GM19438 (cell line): Measurements from ENCODE around the gene USP48.
"Not testable (repeated sequence)": the region's sequence is repeated elsewhere in the genome, so short reads cannot be mapped to it uniquely, and the experiment has no call there.

ENCODE experiments used
- ATAC-seq: cut with Tn5 transposase; IDR thresholded peaks from one replicate; pipeline ENCODE4 v1.9.1; 2021; ENCODE audit warnings: low read depth; ENCODE audit not compliant: unreplicated experiment

Gene USP48

DNA sequence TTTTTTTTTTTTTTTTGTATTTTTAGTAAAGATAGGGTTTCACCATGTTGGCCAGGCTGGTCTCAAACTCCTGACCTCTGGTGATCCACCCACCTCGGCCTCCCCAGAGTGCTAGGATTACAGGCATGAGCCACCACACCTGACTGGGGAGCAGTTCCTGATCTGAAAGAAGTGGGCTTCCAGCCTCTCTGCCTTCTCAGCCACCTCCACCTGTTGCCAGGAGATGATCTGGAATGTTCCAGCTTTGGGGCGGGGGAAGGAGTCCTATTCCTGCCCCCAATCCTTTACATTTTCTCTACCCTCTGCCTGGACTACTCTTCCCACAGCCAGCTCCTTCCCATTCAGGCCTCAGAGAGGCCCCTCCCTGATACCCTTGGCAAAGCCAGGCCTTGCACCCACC is 141.9 kb downstream of the USP48 start:
- ATAC-seq, result no peak

DNA sequence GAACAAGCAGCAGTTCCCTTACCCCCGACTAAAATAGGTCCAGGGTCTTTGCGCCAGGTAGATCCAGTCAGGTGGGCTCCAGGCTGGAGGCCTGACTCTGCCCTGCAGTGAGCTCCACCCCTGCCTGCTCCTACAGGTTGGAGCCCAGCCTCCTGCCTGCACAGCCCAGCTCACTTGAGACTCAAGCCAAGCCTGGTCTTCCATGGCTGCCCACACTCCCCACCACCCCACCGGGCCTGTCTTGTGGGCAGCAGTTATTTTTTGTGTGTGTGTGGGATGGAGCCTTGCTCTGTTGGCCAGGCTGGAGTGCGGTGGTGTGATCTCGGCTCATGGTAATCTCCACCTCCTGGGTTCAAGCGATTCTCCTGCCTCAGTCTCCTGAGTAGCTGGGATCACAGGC is 142.3 kb downstream of the USP48 start:
- no peak for ATAC-seq

DNA sequence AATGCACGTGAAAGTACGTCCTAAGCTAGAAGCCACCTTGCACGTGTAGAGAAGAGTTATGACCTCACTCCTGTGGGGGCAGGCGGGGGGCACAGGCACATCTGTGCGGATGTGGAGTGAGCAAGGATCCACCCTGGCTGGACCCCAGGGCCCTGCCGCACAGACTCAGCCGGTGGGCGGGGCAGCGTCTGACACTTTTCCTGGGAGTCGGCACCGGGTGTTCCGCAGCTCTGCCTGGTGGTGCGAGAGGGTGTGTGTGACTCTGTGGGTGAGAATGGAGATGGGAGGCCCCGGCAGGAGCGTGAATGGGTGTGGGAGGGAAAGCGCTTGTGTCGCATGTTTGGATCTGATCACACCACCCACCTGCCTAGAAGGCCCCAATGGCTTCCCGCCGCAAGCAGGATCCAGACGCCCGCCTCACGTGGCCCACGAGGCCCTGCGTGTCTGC is 143.3 kb downstream of the USP48 start:
- no peak for ATAC-seq

DNA sequence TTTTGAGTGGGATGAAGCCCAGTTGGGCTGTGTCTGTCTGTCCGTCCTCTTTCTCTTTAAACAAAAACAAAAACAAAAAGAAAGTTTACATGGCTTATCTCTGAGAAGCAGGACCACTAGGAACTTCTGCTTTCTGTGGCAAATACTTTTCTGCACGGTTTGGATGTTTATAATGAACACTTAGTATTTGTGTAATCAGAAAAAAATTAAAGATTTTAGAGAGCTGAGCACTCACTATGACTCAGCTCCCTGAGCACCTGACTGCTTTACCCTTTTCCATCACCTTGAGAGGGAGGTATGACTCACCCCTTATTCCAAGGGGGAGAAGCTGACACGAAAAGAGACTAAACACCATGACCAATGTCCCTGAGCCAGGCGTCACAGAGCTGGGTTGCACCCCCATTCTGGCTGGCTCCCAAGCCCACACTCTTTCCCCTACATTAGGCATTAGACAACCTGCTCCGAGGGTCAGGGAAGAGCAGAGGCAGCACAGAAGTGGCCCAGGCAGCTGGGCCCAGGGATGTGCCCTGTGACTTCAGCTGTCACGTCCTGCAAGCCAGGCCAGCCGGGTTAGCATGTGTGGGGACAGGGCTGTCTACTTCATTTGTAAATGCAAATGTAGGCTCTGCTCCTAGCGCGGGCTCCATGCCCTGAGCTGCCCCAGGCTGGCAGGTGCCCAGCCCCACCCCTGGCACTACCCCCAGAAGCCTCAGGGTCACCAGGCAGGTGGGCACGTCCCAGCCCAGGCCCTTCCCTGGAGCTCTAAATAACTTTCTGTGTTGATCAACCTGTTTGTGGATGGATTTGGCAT is 144.2 kb downstream of the USP48 start:
- ATAC-seq, result no peak

DNA sequence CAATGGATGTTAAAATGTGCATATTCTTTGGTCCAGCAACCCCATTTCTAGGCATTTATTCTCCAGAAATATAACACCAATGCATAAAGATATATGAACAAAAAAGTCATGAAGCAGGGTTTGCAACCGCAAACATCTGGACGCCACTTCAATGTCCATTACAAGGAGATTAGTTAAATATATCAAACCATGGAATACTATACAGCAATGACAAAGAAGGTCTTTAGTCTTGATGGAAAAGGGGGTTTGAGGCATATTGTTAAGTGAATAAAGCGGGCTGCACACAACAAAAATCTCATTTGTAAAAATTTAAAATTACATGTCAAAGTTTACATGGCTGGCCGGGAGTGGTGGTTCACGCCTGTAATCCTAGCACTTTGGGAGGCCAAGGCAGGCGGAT is 145.4 kb downstream of the USP48 start:
- no peak for ATAC-seq

DNA sequence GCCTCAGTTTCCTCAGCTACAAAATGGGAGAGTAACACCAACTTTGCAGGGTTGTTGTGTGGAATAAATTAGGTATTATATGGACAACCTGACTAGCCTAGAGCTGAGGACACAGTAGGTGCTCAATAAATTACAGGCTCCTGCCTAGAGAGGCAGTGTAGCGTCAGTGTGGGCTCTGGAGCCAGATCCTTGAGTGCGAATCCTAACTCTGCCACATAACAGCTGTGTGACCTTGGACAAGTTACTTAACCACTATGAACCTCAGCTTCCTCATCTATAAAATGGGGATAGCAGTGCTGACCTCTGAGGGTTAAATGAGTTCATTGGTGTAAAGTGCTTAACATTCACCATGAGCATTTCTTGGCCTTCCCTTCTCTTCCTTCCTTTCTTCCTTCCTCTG is 146.9 kb downstream of the USP48 start:
- ATAC-seq, result no peak

DNA sequence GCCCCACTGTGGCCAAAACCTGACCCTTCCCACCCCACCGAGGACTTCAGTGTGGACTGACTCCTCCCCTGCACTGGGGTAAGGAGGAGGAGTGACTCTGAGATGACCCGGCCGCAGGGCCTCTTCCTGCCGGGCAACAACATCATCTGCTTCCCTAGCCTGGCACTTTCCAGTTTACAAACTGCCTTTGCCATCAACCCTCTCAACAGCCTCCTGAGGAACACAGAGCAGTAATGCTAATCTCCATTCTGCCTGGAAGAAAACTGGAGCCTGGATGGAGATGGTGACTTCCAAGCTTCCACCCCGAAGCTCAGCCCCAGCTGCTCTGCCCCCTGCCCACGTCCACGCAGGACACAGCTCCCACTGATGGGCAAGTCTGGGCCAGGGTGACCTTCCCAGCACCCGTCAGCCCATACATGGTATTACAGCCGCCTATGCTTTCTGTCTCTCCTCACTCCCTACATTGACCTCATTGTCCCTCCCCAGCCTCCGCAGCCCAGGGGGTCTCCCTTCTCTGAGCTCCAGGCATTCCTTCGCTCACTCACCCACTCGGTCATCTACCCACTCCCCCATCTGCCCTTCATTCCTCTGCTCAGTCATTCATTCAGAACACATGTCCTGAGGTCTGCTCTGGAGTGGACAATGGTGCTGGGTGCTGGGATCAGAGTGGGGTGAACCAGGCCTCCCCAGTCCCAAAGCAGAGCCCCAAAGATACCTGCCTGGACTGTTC is 148.0 kb downstream of the USP48 start:
- no peak for ATAC-seq

DNA sequence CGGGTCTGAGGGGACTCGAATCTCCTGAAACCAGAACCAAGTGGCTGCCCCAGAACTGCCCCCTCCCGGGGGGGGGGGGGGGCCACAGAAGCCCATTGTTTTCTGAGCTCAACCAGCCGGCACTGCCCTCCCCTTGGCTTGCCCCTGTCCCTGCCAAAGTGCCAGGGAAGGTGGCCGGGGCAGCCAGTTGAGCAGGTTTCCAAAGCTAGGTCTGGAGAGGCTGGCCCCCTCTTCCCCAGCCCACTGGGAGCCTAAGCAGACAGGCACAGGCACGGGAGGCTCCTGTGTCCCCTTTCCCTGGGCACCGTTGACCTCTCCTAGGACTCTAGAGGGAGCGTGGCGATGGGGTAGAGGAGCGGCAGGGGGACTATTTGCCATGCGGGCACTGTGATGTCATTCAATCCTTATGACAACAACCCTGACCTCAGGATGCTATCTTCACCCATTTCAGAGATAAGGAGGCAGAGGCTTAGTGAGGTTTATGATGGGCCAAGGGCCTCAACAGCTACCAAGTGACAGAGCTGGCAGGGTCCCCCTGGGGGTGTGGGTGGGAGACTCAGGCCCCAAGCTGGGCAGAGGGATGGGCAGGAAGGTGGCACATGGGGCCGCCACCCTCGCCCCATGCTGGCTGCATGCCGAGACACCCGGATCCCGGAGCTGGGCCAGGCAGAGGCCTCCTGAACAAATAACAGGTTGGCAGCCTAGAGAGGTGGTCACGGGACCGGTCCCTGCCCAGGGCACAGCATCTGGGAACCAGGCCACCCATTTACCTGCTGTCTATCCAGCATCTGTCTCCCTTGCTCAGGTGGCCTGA is 148.8 kb downstream of the USP48 start:
- ATAC-seq, result no peak

DNA sequence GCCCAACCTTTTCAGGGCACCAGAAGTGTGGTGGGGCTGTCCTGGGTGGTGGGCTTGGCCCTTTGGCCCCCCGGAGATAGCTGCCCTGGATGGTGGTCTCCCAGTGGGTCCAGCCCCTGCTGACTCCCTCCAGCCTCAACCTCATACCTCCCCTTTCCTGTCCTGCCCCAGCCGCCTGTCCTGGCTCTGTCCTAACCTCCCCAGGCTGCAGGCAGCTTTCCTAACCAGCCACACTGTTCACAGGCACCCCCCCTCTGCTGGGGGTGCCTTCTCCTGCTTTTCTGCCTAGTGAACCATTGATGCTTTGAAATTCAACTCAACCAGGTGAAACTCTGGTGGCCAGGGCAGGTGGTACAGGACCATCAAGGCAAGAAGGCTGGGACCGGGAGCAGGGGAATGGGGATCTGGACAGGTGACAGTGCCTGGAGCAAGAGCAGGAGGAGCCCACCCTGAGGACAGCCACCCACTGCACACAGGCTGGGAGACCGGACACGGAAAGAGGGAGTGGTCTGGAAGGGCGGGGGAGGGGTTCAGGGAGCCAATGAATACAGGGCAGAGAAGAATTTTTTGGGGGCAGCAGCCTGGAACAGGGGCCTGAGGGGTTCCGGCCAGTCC is 149.7 kb downstream of the USP48 start:
- ATAC-seq, result no peak

DNA sequence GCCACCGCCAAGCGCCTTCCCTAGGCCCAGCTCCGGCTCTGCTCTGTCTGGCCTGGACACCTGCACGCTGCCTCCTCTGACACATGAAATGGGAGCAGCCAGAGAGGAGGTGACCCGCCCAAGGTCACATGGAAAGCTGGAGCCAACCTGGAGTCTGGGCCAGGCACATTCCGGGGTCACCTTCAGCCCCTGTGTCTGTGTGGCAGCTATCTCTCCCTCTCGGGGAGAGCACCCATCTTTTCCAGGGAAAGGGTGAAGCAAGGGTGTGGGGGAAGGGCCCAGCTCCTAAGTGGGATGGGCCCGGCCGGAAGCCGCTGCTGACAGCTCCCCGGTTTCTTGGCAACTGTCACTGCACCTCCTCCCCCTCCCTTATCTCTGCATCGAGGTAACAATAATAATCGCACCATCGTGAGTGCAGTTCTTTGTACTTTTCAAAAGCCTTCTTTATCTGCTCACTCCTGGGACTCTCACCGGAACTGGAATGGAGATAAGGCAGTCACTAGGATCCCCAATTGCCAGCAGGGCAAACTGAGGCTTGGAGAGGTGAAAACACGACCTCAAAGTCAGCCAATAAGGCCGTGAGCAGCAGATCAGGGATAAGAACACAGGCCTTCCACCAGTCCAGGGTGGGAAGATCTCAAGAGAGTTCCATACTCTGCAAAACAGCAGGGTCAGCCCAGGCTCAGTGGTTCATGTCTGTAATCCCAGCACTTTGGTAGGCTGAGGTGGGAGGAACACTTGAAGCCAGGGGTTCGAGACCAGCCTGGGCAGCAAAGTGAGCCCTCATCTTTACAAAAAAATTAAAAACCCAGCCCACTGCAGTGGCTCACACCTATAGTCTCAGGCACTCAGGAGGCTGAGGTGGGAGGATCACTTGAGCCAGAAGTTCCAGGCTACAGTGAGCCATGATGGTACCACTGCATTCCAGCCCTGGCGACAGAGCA is 150.7 kb downstream of the USP48 start:
- no peak for ATAC-seq

DNA sequence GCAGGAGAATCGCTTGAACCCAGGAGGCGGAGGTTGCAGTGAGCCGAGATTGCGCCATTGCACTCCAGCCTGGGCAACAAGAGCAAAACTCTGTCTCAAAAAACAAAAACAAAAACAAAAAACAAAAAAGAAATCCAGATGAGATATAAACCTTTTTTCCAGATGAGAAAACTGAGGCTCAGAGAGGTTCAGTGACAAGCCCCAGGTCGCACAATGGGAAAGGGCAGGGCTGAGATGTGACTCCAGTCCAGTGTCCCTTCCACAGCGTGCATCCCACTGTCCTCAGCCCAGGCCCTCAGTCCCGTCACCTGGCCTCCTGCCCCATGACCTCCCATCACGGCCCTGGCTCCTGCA is 151.4 kb downstream of the USP48 start:
- ATAC-seq, result not testable (repeated sequence)

DNA sequence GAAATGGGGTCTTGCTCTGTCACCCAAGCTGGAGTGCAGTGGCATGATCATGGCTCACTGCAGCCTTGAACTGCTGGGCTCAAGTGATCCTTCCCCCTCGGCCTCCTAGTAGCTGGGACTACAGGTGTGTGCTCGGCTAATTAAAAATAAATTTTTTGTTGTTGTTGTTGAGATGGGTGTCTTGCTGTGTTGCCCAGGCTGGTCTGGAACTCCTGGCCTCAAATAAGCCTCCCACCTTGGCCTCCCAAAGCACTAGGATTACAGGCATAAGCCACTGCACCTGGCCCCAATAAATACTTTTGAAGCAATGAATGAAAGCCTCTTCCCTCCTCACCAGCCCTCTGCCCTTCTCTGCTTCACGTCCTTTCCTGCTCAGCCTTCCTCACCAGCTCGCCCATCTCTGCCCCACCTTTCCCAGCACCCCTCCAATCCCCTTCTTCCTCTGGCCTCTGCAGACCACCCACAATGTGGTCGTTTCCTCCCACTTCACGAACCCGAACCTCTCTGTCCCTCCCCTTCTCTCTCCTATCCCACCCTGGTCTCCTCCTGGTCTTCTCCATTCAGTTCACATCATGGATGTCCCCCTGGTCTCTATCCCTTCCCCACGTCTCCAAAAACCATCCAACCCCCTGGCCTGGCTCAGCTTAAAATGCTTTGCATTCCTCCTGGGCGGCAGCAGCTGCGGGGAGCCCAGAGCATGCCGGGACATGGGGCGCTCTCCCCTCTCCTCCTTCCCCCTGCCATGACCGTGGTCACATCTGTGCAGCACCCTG is 152.2 kb downstream of the USP48 start:
- no peak for ATAC-seq

DNA sequence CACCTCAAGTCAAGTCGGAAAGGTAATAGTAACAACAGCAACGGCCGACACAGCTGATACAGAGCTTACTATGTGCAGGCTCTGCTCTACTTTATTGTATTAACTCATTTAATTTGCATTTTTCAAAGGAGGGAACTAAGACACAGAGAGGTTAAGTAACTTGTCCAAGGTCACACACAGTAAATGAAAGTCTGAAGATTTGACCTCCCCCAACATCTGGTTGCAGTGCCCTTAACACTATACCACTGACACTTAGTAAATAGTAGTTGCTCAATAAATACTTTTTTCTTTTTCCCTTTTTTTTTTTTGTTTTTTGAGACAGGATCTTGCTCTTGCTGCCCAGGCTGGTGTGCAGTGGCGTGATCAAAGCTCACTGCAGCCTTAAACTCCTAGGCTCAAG is 153.0 kb downstream of the USP48 start:
- ATAC-seq, result no peak

DNA sequence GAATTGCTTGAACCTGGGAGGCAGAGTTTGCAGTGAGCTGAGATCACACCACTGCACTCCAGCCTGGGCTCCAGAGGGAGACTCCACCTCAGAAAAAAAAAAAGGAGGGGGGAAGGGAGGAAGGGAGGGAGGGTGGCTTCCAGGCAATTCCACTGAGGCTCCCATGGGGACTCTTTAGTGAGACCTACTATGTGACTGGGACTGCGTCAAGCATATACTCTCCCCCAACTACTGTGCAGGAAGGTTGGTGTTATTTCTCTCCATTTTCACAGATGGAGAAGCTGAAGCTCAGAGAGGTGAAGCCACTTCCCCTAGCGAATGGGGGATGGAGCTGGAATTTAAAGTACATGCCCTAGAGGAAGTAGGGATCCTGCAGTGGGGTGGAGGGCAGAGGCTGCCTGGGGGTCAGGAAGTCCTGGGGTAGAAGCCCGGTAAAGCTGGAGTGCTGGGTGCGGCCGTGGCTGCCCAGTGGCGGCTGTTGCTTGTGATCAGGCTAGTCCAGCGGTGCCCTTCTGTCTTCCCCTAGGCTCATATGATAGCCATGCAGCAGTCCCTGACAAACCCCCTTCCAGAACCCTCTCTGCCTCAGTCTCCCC is 154.1 kb downstream of the USP48 start:
- ATAC-seq, result no peak
